ENCODE results near the gene VPS13C.
"Not testable (repeated sequence)": the region's sequence is repeated elsewhere in the genome, so short reads cannot be mapped to it uniquely, and the experiment has no call there.

The VPS13C gene

GRCh38 chr15:62020576-62021160 lies 39.6 kb downstream of the VPS13C start:
- DNase-seq (ENCODE audit: extremely low spot score), result no peak
- TF ChIP-seq SUZ12 (IDR thresholded peaks at IDR 0.05) (no peak), ARNT (IDR thresholded peaks at IDR 0.05) (no peak), TARDBP (IDR thresholded peaks at IDR 0.05) (no peak), BHLHE40 (IDR thresholded peaks at IDR 0.05; ENCODE audit: borderline replicate concordance) (no peak), SP1 (IDR thresholded peaks at IDR 0.05) (no peak), FOXK2 (IDR thresholded peaks at IDR 0.05) (no peak), FOXA1 (IDR thresholded peaks at IDR 0.05) (no peak), CTBP1 (IDR thresholded peaks at IDR 0.05; ENCODE audit: borderline replicate concordance) (no peak), ELF4 (IDR thresholded peaks at IDR 0.05) (no peak), NFRKB (IDR thresholded peaks at IDR 0.05) (no peak), FOXM1 (IDR thresholded peaks at IDR 0.05; ENCODE audit: borderline replicate concordance) (no peak), ZNF384 (IDR thresholded peaks at IDR 0.05) (no peak), LEF1 (IDR thresholded peaks at IDR 0.05; ENCODE audit: borderline replicate concordance) (no peak), PKNOX1 (IDR thresholded peaks at IDR 0.05) (no peak), HDGF (IDR thresholded peaks at IDR 0.05; ENCODE audit: borderline replicate concordance) (no peak), L3MBTL2 (conservative IDR thresholded peaks at IDR 0.05) (no peak)
- POLR2A ChIA-PET, result no interaction called here
- CTCF ChIA-PET, result no interaction called here

- POLR2A ChIA-PET, CTCF ChIA-PET: not testable (repeated sequence)
Observed at GRCh38 chr15:62005354-62005753, 54.9 kb downstream of the VPS13C start.

GRCh38 chr15:61997786-61998185 lies 62.5 kb downstream of the VPS13C start:
- ChIA-PET POLR2A (no interaction called here), CTCF (no interaction called here)
- TF ChIP-seq LEF1 (IDR thresholded peaks at IDR 0.05; ENCODE audit: borderline replicate concordance), result no peak
- TF ChIP-seq PKNOX1 (IDR thresholded peaks at IDR 0.05), result no peak
- TF ChIP-seq TARDBP (IDR thresholded peaks at IDR 0.05), result no peak
- no peak for TF ChIP-seq NFRKB (IDR thresholded peaks at IDR 0.05)
- TF ChIP-seq ARNT (IDR thresholded peaks at IDR 0.05), result no peak
- no peak for TF ChIP-seq ELF4 (IDR thresholded peaks at IDR 0.05)
- TF ChIP-seq FOXA1 (IDR thresholded peaks at IDR 0.05), result no peak
- TF ChIP-seq HDGF (IDR thresholded peaks at IDR 0.05; ENCODE audit: borderline replicate concordance), result no peak
- no peak for TF ChIP-seq SP1 (IDR thresholded peaks at IDR 0.05)
- TF ChIP-seq CTBP1 (IDR thresholded peaks at IDR 0.05; ENCODE audit: borderline replicate concordance), result no peak
- TF ChIP-seq FOXM1 (IDR thresholded peaks at IDR 0.05; ENCODE audit: borderline replicate concordance), result no peak
- no peak for TF ChIP-seq L3MBTL2 (conservative IDR thresholded peaks at IDR 0.05)
- TF ChIP-seq SUZ12 (IDR thresholded peaks at IDR 0.05), result no peak
- no peak for TF ChIP-seq BHLHE40 (IDR thresholded peaks at IDR 0.05; ENCODE audit: borderline replicate concordance)
- TF ChIP-seq FOXK2 (IDR thresholded peaks at IDR 0.05), result no peak
- no peak for TF ChIP-seq ZNF384 (IDR thresholded peaks at IDR 0.05)

More at GRCh38 chr15:62005354-62005753, 54.9 kb downstream of the VPS13C start:
- DNase-seq (ENCODE audit: extremely low spot score), result not testable (repeated sequence)

GRCh38 chr15:61996056-61996635 lies 64.1 kb downstream of the VPS13C start:
- TF ChIP-seq FOXK2 (IDR thresholded peaks at IDR 0.05) (no peak), LEF1 (IDR thresholded peaks at IDR 0.05; ENCODE audit: borderline replicate concordance) (no peak), HDGF (IDR thresholded peaks at IDR 0.05; ENCODE audit: borderline replicate concordance) (no peak), SP1 (IDR thresholded peaks at IDR 0.05) (no peak), NFRKB (IDR thresholded peaks at IDR 0.05) (no peak), FOXM1 (IDR thresholded peaks at IDR 0.05; ENCODE audit: borderline replicate concordance) (no peak), TARDBP (IDR thresholded peaks at IDR 0.05) (no peak), SUZ12 (IDR thresholded peaks at IDR 0.05) (no peak), L3MBTL2 (conservative IDR thresholded peaks at IDR 0.05) (no peak), ARNT (IDR thresholded peaks at IDR 0.05) (no peak), CTBP1 (IDR thresholded peaks at IDR 0.05; ENCODE audit: borderline replicate concordance) (no peak), ELF4 (IDR thresholded peaks at IDR 0.05) (no peak), FOXA1 (IDR thresholded peaks at IDR 0.05) (no peak), ZNF384 (IDR thresholded peaks at IDR 0.05) (no peak), PKNOX1 (IDR thresholded peaks at IDR 0.05) (no peak), BHLHE40 (IDR thresholded peaks at IDR 0.05; ENCODE audit: borderline replicate concordance) (no peak)
- CTCF ChIA-PET, result no interaction called here
- POLR2A ChIA-PET, result no interaction called here
- DNase-seq (ENCODE audit: extremely low spot score), result no peak

More at GRCh38 chr15:61997786-61998185, 62.5 kb downstream of the VPS13C start:
- no peak for DNase-seq (ENCODE audit: extremely low spot score)

GRCh38 chr15:61994216-61994615 lies 66.0 kb downstream of the VPS13C start:
- POLR2A ChIA-PET, result no interaction called here
- TF ChIP-seq NFRKB (IDR thresholded peaks at IDR 0.05), result no peak
- no peak for TF ChIP-seq HDGF (IDR thresholded peaks at IDR 0.05; ENCODE audit: borderline replicate concordance)
- no peak for TF ChIP-seq FOXK2 (IDR thresholded peaks at IDR 0.05)
- TF ChIP-seq SUZ12 (IDR thresholded peaks at IDR 0.05), result no peak
- TF ChIP-seq ARNT (IDR thresholded peaks at IDR 0.05), result no peak
- TF ChIP-seq LEF1 (IDR thresholded peaks at IDR 0.05; ENCODE audit: borderline replicate concordance), result no peak
- no peak for TF ChIP-seq FOXA1 (IDR thresholded peaks at IDR 0.05)
- CTCF ChIA-PET, result no interaction called here
- DNase-seq (ENCODE audit: extremely low spot score), result no peak

GRCh38 chr15:61992518-61992917 lies 67.7 kb downstream of the VPS13C start:
- DNase-seq (ENCODE audit: extremely low spot score), result no peak
- ChIA-PET POLR2A (no interaction called here), CTCF (no interaction called here)
- TF ChIP-seq CTBP1 (IDR thresholded peaks at IDR 0.05; ENCODE audit: borderline replicate concordance), result no peak
- TF ChIP-seq BHLHE40 (IDR thresholded peaks at IDR 0.05; ENCODE audit: borderline replicate concordance), result no peak
- TF ChIP-seq ZNF384 (IDR thresholded peaks at IDR 0.05), result no peak
- TF ChIP-seq SUZ12 (IDR thresholded peaks at IDR 0.05), result no peak
- no peak for TF ChIP-seq ARNT (IDR thresholded peaks at IDR 0.05)
- no peak for TF ChIP-seq TARDBP (IDR thresholded peaks at IDR 0.05)
- TF ChIP-seq PKNOX1 (IDR thresholded peaks at IDR 0.05), result no peak
- TF ChIP-seq LEF1 (IDR thresholded peaks at IDR 0.05; ENCODE audit: borderline replicate concordance), result no peak
- no peak for TF ChIP-seq FOXA1 (IDR thresholded peaks at IDR 0.05)
- TF ChIP-seq SP1 (IDR thresholded peaks at IDR 0.05), result no peak
- TF ChIP-seq HDGF (IDR thresholded peaks at IDR 0.05; ENCODE audit: borderline replicate concordance), result no peak
- no peak for TF ChIP-seq FOXM1 (IDR thresholded peaks at IDR 0.05; ENCODE audit: borderline replicate concordance)
- no peak for TF ChIP-seq ELF4 (IDR thresholded peaks at IDR 0.05)
- TF ChIP-seq FOXK2 (IDR thresholded peaks at IDR 0.05), result no peak
- no peak for TF ChIP-seq L3MBTL2 (conservative IDR thresholded peaks at IDR 0.05)
- TF ChIP-seq NFRKB (IDR thresholded peaks at IDR 0.05), result no peak
